Measurements from ENCODE around the gene CD69. TPM values are rescaled to one million over a fixed set of nuclear protein-coding genes. Genes with fewer than 3 reads are reported as not detected.

Gene CD69
- total RNA-seq, 1 experiment from 2014 or later: 0.98 TPM

DNA sequence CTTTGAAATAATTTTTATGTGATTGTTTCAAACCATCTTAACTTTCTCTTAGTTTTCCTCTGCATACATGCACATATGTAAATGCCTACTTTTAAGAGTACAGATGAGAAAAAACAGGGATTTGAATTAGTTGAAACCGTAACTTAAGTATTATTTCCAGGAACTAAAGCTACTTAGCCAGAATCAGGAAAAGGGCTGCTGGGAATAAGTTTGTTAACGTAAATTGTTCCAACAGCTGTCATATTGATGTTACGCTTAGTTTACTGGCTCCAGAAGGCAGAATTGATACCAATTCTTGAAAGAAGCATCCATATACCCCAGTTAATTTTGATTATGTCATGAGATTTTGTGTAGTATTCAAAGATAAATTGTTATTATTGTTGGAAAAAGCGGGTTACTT lies 48.6 kb upstream of the CD69 start:
- Histone ChIP-seq H3K4me1 (ENCODE audit: control insufficient read depth, insufficient read depth, low read length) (no peaks in the 10 kb centered on the region), H3K9me3 (ENCODE audit: control insufficient read depth, insufficient read depth, low read depth, low read length) (no peaks in the 10 kb centered on the region), H3K36me3 (ENCODE audit: control insufficient read depth, insufficient read depth, low read length) (no peaks in the 10 kb centered on the region), H3K27me3 (ENCODE audit: control insufficient read depth, insufficient read depth, low read length) (no peaks in the 10 kb centered on the region), H3K4me3 (ENCODE audit: low read depth in 2 of 2, low read length in 2 of 2) (no peak overlapping the region), H3K27ac (ENCODE audit: low read length) (no peak overlapping the region)
- TF ChIP-seq SIN3A (IDR thresholded peaks at IDR 0.05; ENCODE audit: borderline replicate concordance, insufficient read depth, low read depth, low read length): no peak
- TF ChIP-seq TCF7L2 (IDR thresholded peaks at IDR 0.05; ENCODE audit: low read depth, low read length): no peak
- TF ChIP-seq, protein P1, sequence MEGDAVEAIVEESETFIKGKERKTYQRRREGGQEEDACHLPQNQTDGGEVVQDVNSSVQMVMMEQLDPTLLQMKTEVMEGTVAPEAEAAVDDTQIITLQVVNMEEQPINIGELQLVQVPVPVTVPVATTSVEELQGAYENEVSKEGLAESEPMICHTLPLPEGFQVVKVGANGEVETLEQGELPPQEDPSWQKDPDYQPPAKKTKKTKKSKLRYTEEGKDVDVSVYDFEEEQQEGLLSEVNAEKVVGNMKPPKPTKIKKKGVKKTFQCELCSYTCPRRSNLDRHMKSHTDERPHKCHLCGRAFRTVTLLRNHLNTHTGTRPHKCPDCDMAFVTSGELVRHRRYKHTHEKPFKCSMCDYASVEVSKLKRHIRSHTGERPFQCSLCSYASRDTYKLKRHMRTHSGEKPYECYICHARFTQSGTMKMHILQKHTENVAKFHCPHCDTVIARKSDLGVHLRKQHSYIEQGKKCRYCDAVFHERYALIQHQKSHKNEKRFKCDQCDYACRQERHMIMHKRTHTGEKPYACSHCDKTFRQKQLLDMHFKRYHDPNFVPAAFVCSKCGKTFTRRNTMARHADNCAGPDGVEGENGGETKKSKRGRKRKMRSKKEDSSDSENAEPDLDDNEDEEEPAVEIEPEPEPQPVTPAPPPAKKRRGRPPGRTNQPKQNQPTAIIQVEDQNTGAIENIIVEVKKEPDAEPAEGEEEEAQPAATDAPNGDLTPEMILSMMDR (IDR thresholded peaks at IDR 0.05): no peak
- TF ChIP-seq, protein P2, sequence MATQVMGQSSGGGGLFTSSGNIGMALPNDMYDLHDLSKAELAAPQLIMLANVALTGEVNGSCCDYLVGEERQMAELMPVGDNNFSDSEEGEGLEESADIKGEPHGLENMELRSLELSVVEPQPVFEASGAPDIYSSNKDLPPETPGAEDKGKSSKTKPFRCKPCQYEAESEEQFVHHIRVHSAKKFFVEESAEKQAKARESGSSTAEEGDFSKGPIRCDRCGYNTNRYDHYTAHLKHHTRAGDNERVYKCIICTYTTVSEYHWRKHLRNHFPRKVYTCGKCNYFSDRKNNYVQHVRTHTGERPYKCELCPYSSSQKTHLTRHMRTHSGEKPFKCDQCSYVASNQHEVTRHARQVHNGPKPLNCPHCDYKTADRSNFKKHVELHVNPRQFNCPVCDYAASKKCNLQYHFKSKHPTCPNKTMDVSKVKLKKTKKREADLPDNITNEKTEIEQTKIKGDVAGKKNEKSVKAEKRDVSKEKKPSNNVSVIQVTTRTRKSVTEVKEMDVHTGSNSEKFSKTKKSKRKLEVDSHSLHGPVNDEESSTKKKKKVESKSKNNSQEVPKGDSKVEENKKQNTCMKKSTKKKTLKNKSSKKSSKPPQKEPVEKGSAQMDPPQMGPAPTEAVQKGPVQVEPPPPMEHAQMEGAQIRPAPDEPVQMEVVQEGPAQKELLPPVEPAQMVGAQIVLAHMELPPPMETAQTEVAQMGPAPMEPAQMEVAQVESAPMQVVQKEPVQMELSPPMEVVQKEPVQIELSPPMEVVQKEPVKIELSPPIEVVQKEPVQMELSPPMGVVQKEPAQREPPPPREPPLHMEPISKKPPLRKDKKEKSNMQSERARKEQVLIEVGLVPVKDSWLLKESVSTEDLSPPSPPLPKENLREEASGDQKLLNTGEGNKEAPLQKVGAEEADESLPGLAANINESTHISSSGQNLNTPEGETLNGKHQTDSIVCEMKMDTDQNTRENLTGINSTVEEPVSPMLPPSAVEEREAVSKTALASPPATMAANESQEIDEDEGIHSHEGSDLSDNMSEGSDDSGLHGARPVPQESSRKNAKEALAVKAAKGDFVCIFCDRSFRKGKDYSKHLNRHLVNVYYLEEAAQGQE (IDR thresholded peaks at IDR 0.05; ENCODE audit: insufficient read depth in 1 of 2, low read depth in 2 of 2, low read length in 1 of 2): no peak
- TF ChIP-seq POLR2AphosphoS5 (IDR thresholded peaks at IDR 0.05; ENCODE audit: low read depth, low read length): no peak
- intact Hi-C loops (cut with micrococcal nuclease; ENCODE audit: unreplicated experiment): no loop called here
- ATAC-seq (no peak), DNase-seq (ENCODE audit: low read depth, low spot score) (no peak)
- CTCF ChIA-PET: no interaction called here
- in situ Hi-C loops (cut with HindIII; ENCODE audit: low pct_unique_long_range_greater_than_20kb, low sequenced_read_pairs): no loop called here
- BruUV-seq (replicated peaks): no TSS peak
- POLR2A ChIA-PET: no interaction called here

- Histone ChIP-seq H3K4me1 (ENCODE audit: control insufficient read depth, insufficient read depth, low read length) (no peaks in the 10 kb centered on the region), H3K36me3 (ENCODE audit: control insufficient read depth, insufficient read depth, low read length) (no peaks in the 10 kb centered on the region), H3K4me3 (ENCODE audit: low read depth in 2 of 2, low read length in 2 of 2) (no peak overlapping the region), H3K27ac (ENCODE audit: low read length) (no peak overlapping the region), H3K27me3 (ENCODE audit: control insufficient read depth, insufficient read depth, low read length) (no peaks in the 10 kb centered on the region), H3K9me3 (ENCODE audit: control insufficient read depth, insufficient read depth, low read depth, low read length) (no peaks in the 10 kb centered on the region)
- ChIA-PET CTCF (no interaction called here), POLR2A (no interaction called here)
- no TSS peak for BruUV-seq (replicated peaks)
- in situ Hi-C loops (cut with HindIII; ENCODE audit: low pct_unique_long_range_greater_than_20kb, low sequenced_read_pairs) (no loop called here), intact Hi-C loops (cut with micrococcal nuclease; ENCODE audit: unreplicated experiment) (no loop called here)
- DNase-seq (ENCODE audit: low read depth, low spot score) (no peak), ATAC-seq (no peak)
- TF ChIP-seq TCF7L2 (IDR thresholded peaks at IDR 0.05; ENCODE audit: low read depth, low read length) (no peak), POLR2AphosphoS5 (IDR thresholded peaks at IDR 0.05; ENCODE audit: low read depth, low read length) (no peak), SIN3A (IDR thresholded peaks at IDR 0.05; ENCODE audit: borderline replicate concordance, insufficient read depth, low read depth, low read length) (no peak)
- TF ChIP-seq, protein P2 (IDR thresholded peaks at IDR 0.05; ENCODE audit: insufficient read depth in 1 of 2, low read depth in 2 of 2, low read length in 1 of 2): no peak
- TF ChIP-seq, protein P1 (IDR thresholded peaks at IDR 0.05): no peak
Observed at GRCh38 chr12:9808504-9808903, 47.8 kb upstream of the CD69 start.
